ENCODE results near the gene PDE7B. TPM values are rescaled to one million over a fixed set of nuclear protein-coding genes. Genes with fewer than 3 reads are reported as not detected.

The PDE7B gene
- total and polyA plus RNA-seq, 2 donors (not counting 1 experiment from before 2014, with no cell fraction given), result 7.9 to 21.5 TPM

- no peak overlapping the region for H3K4me3 ChIP-seq (replicated peaks in 1 of 4; ENCODE audit: control extremely low read depth in 1 of 4, insufficient read depth in 1 of 4, low read depth in 3 of 4, low read length in 4 of 4)
- H3K27ac ChIP-seq (ENCODE audit: insufficient read depth, low read length), result no peak overlapping the region
- H3K27me3 ChIP-seq (ENCODE audit: control insufficient read depth, insufficient read depth, low read length), result no peaks in the 10 kb centered on the region
- H3K79me2 ChIP-seq (ENCODE audit: control insufficient read depth, insufficient read depth, low read length), result no peaks in the 10 kb centered on the region
- no peaks in the 10 kb centered on the region for H4K20me1 ChIP-seq (ENCODE audit: control insufficient read depth, extremely low read depth, insufficient read depth, low read length)
- no peak overlapping the region for H3K9ac ChIP-seq (ENCODE audit: insufficient read depth, low read length)
- no peak for DNase-seq (ENCODE audit: low read depth in 2 of 2)
- no peak for TF ChIP-seq CTCF (conservative IDR thresholded peaks at IDR 0.05 in 1 of 2, IDR thresholded peaks at IDR 0.05 in 1 of 2; ENCODE audit: low read depth in 1 of 2, low read length in 2 of 2)
- no peak for TF ChIP-seq EZH2 (IDR thresholded peaks at IDR 0.05; ENCODE audit: low read length, missing control alignments)
- no peaks in the 10 kb centered on the region for H3K36me3 ChIP-seq (ENCODE audit: control insufficient read depth, insufficient read depth, low read length)
- no peak overlapping the region for H2AFZ ChIP-seq (ENCODE audit: low read length)
- no peaks in the 10 kb centered on the region for H3K9me3 ChIP-seq (ENCODE audit: control insufficient read depth, insufficient read depth, low read depth, low read length)
- H3K4me2 ChIP-seq (ENCODE audit: extremely low read depth, insufficient read depth, low read length), result no peak overlapping the region
- H3K4me1 ChIP-seq (ENCODE audit: control insufficient read depth, extremely low read depth, insufficient read depth, low read length), result peaks cover 5% of the 10 kb centered on the region
Measured at GRCh38 chr6:136079701-136080565, 228.4 kb downstream of the PDE7B start.

DNA sequence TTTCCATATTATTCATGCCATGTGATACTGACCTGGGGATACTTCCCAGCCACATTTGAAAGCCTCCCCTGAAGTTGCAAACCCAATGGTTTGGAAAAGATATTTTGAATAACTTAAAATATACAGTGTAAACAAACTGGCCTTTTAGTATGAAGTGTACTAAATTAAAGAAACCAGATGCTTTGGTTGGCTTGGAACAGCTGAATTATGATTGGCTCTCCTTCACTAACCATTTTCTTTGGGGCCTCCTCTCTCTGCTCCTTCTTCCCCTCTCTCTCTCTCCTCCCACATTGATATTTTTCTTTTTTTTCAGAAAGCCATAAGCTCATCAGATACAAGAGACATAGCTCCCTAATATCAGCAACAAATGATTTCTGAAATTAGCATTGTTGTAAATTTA is 232.0 kb downstream of the PDE7B start:
- TF ChIP-seq CTCF (conservative IDR thresholded peaks at IDR 0.05 in 1 of 2, IDR thresholded peaks at IDR 0.05 in 1 of 2; ENCODE audit: low read depth in 1 of 2, low read length in 2 of 2) (no peak), EZH2 (IDR thresholded peaks at IDR 0.05; ENCODE audit: low read length, missing control alignments) (no peak)
- H3K4me1 ChIP-seq (ENCODE audit: control insufficient read depth, extremely low read depth, insufficient read depth, low read length), result no peaks in the 10 kb centered on the region
- H3K4me3 ChIP-seq (replicated peaks in 1 of 4; ENCODE audit: control extremely low read depth in 1 of 4, insufficient read depth in 1 of 4, low read depth in 3 of 4, low read length in 4 of 4), result no peak overlapping the region
- no peaks in the 10 kb centered on the region for H3K36me3 ChIP-seq (ENCODE audit: control insufficient read depth, insufficient read depth, low read length)
- no peaks in the 10 kb centered on the region for H3K9me3 ChIP-seq (ENCODE audit: control insufficient read depth, insufficient read depth, low read depth, low read length)
- H2AFZ ChIP-seq (ENCODE audit: low read length), result no peak overlapping the region
- H3K9ac ChIP-seq (ENCODE audit: insufficient read depth, low read length), result no peak overlapping the region
- H3K27ac ChIP-seq (ENCODE audit: insufficient read depth, low read length), result no peak overlapping the region
- H4K20me1 ChIP-seq (ENCODE audit: control insufficient read depth, extremely low read depth, insufficient read depth, low read length), result no peaks in the 10 kb centered on the region
- H3K79me2 ChIP-seq (ENCODE audit: control insufficient read depth, insufficient read depth, low read length), result no peaks in the 10 kb centered on the region
- no peak overlapping the region for H3K4me2 ChIP-seq (ENCODE audit: extremely low read depth, insufficient read depth, low read length)
- DNase-seq (ENCODE audit: low read depth in 2 of 2), result peak in 1 of 2 donors; percentile 49
- H3K27me3 ChIP-seq (ENCODE audit: control insufficient read depth, insufficient read depth, low read length), result no peaks in the 10 kb centered on the region

DNA sequence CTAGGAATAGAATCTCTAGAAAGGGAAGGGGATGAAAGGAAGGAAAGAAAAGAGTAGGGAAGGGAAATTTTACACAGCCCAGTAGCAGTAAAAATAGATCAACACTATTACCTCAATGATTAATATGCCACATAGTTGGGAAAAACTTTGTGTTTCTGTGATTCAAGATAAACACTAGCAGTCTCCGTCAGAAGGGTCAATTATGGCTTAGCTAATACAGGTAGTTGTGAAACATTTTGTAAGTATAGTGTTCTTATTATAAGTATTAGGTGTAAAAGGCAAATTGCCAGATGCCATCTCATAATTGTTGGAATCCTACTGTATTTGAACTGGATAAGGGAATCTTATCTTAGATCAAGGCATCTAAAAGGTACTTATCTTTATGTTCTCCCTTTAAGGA is 232.9 kb downstream of the PDE7B start:
- no peak overlapping the region for H3K4me2 ChIP-seq (ENCODE audit: extremely low read depth, insufficient read depth, low read length)
- H3K9me3 ChIP-seq (ENCODE audit: control insufficient read depth, insufficient read depth, low read depth, low read length), result no peaks in the 10 kb centered on the region
- TF ChIP-seq EZH2 (IDR thresholded peaks at IDR 0.05; ENCODE audit: low read length, missing control alignments), result no peak
- no peak for TF ChIP-seq CTCF (conservative IDR thresholded peaks at IDR 0.05 in 1 of 2, IDR thresholded peaks at IDR 0.05 in 1 of 2; ENCODE audit: low read depth in 1 of 2, low read length in 2 of 2)
- H2AFZ ChIP-seq (ENCODE audit: low read length), result no peak overlapping the region
- no peaks in the 10 kb centered on the region for H3K27me3 ChIP-seq (ENCODE audit: control insufficient read depth, insufficient read depth, low read length)
- no peaks in the 10 kb centered on the region for H3K79me2 ChIP-seq (ENCODE audit: control insufficient read depth, insufficient read depth, low read length)
- DNase-seq (ENCODE audit: low read depth in 2 of 2), result no peak
- H3K27ac ChIP-seq (ENCODE audit: insufficient read depth, low read length), result no peak overlapping the region
- no peaks in the 10 kb centered on the region for H3K36me3 ChIP-seq (ENCODE audit: control insufficient read depth, insufficient read depth, low read length)
- H3K9ac ChIP-seq (ENCODE audit: insufficient read depth, low read length), result no peak overlapping the region
- H3K4me1 ChIP-seq (ENCODE audit: control insufficient read depth, extremely low read depth, insufficient read depth, low read length), result no peaks in the 10 kb centered on the region
- no peak overlapping the region for H3K4me3 ChIP-seq (replicated peaks in 1 of 4; ENCODE audit: control extremely low read depth in 1 of 4, insufficient read depth in 1 of 4, low read depth in 3 of 4, low read length in 4 of 4)
- no peaks in the 10 kb centered on the region for H4K20me1 ChIP-seq (ENCODE audit: control insufficient read depth, extremely low read depth, insufficient read depth, low read length)

All from fibroblast of lung (primary cell).